ENCODE data around the gene CRB1. TPM values are rescaled to one million over a fixed set of nuclear protein-coding genes. Genes with fewer than 3 reads are reported as not detected.

Gene CRB1
- total and polyA plus RNA-seq, 2 experiments from 2014 or later: 0.27 to 0.56 TPM

GRCh38 chr1:197472141-197472540 lies 204.1 kb downstream of the CRB1 start:
- Histone ChIP-seq H3K4me1 (ENCODE audit: insufficient read depth) (peaks cover 33% of the 10 kb centered on the region), H3K36me3 (ENCODE audit: insufficient read depth) (no peaks in the 10 kb centered on the region), H2AFZ (no peak overlapping the region), H3K9me2 (ENCODE audit: insufficient read depth) (peaks cover 3% of the 10 kb centered on the region; the same call in 1 of the 2 replicates), H3K4me3 (no peak overlapping the region), H3K4me2 (no peak overlapping the region), H3F3A (replicated peaks; ENCODE audit: low read depth) (no peaks in the 10 kb centered on the region), H3K27me3 (ENCODE audit: insufficient read depth) (no peaks in the 10 kb centered on the region), H4K20me1 (replicated peaks; ENCODE audit: insufficient read depth) (no peaks in the 10 kb centered on the region), H3K79me2 (replicated peaks; ENCODE audit: insufficient read depth) (no peaks in the 10 kb centered on the region), H3K27ac (ENCODE audit: low read depth) (no peak overlapping the region)
- H3K4me1 Mint-ChIP-seq: peaks cover 36% of the 10 kb centered on the region
- TF ChIP-seq EZH2 (IDR thresholded peaks at IDR 0.05; ENCODE audit: low read depth, unreplicated experiment): no peak
- H3K4me3 Mint-ChIP-seq: no peak overlapping the region
- H3K9me3 Mint-ChIP-seq: no peaks in the 10 kb centered on the region
- ATAC-seq: no peak
- H3K27me3 Mint-ChIP-seq (ENCODE audit: insufficient read depth, low read depth, poor library complexity): no peaks in the 10 kb centered on the region
- DNase-seq (ENCODE audit: low spot score): no peak
- H3K36me3 Mint-ChIP-seq (ENCODE audit: low read depth): no peaks in the 10 kb centered on the region
- H3K27ac Mint-ChIP-seq: no peak overlapping the region

DNA sequence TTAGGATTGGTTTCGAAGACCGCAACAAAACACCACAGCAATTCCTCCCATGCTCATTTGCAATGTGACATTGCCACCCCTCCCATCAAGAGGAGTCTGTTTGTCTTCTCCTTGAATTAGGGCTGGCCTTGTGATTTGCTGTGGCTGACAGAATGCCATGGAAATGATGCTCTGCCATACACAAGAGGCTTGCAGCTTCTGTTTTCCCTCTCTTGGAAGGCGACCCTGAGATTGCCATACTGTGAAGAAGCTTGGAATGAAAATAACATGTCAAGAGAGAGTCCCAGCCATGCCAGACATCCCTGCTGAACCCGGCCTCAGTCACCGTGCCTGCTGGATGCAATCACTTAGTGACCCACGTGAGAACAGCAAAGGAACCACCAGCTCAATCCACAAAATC lies 212.4 kb downstream of the CRB1 start:
- H3K27ac Mint-ChIP-seq: 0 out of 2 replicates have a peak overlapping the region, but pooled peaks have one; percentile 54
- H3K4me1 Mint-ChIP-seq: peaks cover 3% of the 10 kb centered on the region; the same call in 1 of the 3 replicates
- ATAC-seq (no peak), DNase-seq (ENCODE audit: low spot score) (no peak)
- no peaks in the 10 kb centered on the region for H3K27me3 Mint-ChIP-seq (ENCODE audit: insufficient read depth, low read depth, poor library complexity)
- no peak overlapping the region for H3K4me3 ChIP-seq
- no peak overlapping the region for H3K4me2 ChIP-seq
- no peaks in the 10 kb centered on the region for H3K36me3 ChIP-seq (ENCODE audit: insufficient read depth)
- no peak overlapping the region for H3K4me3 Mint-ChIP-seq
- no peaks in the 10 kb centered on the region for H3K9me2 ChIP-seq (ENCODE audit: insufficient read depth)
- no peaks in the 10 kb centered on the region for H3K4me1 ChIP-seq (ENCODE audit: insufficient read depth)
- no peaks in the 10 kb centered on the region for H3K27me3 ChIP-seq (ENCODE audit: insufficient read depth)
- no peak overlapping the region for H3K27ac ChIP-seq (ENCODE audit: low read depth)
- no peaks in the 10 kb centered on the region for H3K9me3 Mint-ChIP-seq
- no peak overlapping the region for H2AFZ ChIP-seq
- no peaks in the 10 kb centered on the region for H3F3A ChIP-seq (replicated peaks; ENCODE audit: low read depth)
- no peaks in the 10 kb centered on the region for H3K79me2 ChIP-seq (replicated peaks; ENCODE audit: insufficient read depth)
- H4K20me1 ChIP-seq (replicated peaks; ENCODE audit: insufficient read depth): no peaks in the 10 kb centered on the region
- H3K36me3 Mint-ChIP-seq (ENCODE audit: low read depth): no peaks in the 10 kb centered on the region
- no peak for TF ChIP-seq EZH2 (IDR thresholded peaks at IDR 0.05; ENCODE audit: low read depth, unreplicated experiment)
- no peak for TF ChIP-seq JUNB (IDR thresholded peaks at IDR 0.05; ENCODE audit: unreplicated experiment)
- no peak for TF ChIP-seq ZNF114 (CRISPR knock-in tag; IDR thresholded peaks at IDR 0.05)
- TF ChIP-seq, protein P1, sequence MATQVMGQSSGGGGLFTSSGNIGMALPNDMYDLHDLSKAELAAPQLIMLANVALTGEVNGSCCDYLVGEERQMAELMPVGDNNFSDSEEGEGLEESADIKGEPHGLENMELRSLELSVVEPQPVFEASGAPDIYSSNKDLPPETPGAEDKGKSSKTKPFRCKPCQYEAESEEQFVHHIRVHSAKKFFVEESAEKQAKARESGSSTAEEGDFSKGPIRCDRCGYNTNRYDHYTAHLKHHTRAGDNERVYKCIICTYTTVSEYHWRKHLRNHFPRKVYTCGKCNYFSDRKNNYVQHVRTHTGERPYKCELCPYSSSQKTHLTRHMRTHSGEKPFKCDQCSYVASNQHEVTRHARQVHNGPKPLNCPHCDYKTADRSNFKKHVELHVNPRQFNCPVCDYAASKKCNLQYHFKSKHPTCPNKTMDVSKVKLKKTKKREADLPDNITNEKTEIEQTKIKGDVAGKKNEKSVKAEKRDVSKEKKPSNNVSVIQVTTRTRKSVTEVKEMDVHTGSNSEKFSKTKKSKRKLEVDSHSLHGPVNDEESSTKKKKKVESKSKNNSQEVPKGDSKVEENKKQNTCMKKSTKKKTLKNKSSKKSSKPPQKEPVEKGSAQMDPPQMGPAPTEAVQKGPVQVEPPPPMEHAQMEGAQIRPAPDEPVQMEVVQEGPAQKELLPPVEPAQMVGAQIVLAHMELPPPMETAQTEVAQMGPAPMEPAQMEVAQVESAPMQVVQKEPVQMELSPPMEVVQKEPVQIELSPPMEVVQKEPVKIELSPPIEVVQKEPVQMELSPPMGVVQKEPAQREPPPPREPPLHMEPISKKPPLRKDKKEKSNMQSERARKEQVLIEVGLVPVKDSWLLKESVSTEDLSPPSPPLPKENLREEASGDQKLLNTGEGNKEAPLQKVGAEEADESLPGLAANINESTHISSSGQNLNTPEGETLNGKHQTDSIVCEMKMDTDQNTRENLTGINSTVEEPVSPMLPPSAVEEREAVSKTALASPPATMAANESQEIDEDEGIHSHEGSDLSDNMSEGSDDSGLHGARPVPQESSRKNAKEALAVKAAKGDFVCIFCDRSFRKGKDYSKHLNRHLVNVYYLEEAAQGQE (IDR thresholded peaks at IDR 0.05; ENCODE audit: unreplicated experiment): no peak
- TF ChIP-seq, protein P2, sequence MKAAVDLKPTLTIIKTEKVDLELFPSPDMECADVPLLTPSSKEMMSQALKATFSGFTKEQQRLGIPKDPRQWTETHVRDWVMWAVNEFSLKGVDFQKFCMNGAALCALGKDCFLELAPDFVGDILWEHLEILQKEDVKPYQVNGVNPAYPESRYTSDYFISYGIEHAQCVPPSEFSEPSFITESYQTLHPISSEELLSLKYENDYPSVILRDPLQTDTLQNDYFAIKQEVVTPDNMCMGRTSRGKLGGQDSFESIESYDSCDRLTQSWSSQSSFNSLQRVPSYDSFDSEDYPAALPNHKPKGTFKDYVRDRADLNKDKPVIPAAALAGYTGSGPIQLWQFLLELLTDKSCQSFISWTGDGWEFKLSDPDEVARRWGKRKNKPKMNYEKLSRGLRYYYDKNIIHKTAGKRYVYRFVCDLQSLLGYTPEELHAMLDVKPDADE (IDR thresholded peaks at IDR 0.05): no peak
- TF ChIP-seq, protein P3, sequence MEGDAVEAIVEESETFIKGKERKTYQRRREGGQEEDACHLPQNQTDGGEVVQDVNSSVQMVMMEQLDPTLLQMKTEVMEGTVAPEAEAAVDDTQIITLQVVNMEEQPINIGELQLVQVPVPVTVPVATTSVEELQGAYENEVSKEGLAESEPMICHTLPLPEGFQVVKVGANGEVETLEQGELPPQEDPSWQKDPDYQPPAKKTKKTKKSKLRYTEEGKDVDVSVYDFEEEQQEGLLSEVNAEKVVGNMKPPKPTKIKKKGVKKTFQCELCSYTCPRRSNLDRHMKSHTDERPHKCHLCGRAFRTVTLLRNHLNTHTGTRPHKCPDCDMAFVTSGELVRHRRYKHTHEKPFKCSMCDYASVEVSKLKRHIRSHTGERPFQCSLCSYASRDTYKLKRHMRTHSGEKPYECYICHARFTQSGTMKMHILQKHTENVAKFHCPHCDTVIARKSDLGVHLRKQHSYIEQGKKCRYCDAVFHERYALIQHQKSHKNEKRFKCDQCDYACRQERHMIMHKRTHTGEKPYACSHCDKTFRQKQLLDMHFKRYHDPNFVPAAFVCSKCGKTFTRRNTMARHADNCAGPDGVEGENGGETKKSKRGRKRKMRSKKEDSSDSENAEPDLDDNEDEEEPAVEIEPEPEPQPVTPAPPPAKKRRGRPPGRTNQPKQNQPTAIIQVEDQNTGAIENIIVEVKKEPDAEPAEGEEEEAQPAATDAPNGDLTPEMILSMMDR (conservative IDR thresholded peaks at IDR 0.05; ENCODE audit: low read depth in 2 of 2): no peak
- TF ChIP-seq NANOG (IDR thresholded peaks at IDR 0.05; ENCODE audit: borderline replicate concordance): no peak
- no peak for TF ChIP-seq CREB1 (CRISPR knock-in tag; IDR thresholded peaks at IDR 0.05; ENCODE audit: low read depth)
- no peak for TF ChIP-seq EZH2phosphoT487 (IDR thresholded peaks at IDR 0.05; ENCODE audit: unreplicated experiment)
- no peak for TF ChIP-seq STAT1 (IDR thresholded peaks at IDR 0.05; ENCODE audit: unreplicated experiment)
- no peak for TF ChIP-seq POLR2AphosphoS5 (IDR thresholded peaks at IDR 0.05; ENCODE audit: low read depth)
- no peak for TF ChIP-seq ZNF331 (CRISPR knock-in tag; IDR thresholded peaks at IDR 0.05; ENCODE audit: low read depth)
